K562 (cell line): ENCODE results near the gene TMEM117. TPM values are rescaled to one million over a fixed set of nuclear protein-coding genes. Genes with fewer than 3 reads are reported as not detected.

Source experiments
- ATAC-seq: fragments of 200-7000 bp; cut with Tn5 transposase; 3 replicates; pipeline ENCODE4 v1.9.1; 2020; ENCODE audit warnings: moderate library complexity
- BruUV-seq: library from RNA; stranded (reverse); fragments of 400-500 nt; replicated peaks from 2 replicates; lab custom pipeline; 2021; lab: Mats Ljungman, UMichigan
- CTCF ChIA-PET: fragments of 300-600 bp; formaldehyde crosslinking; extraction: SDS; loops from one replicate; lab custom pipeline; 2021; ENCODE audit warnings: low intra/inter-chr PET ratio; lab: Yijun Ruan, JAX
- POLR2A ChIA-PET: fragments of 300-600, 350-650 bp; sonication (Branson Sonifier 250); formaldehyde crosslinking; extraction: SDS; loops from one replicate; lab custom pipeline; 2021; ENCODE audit warnings: antibody characterized with exemption, inconsistent platforms; lab: Yijun Ruan, JAX
- DNase-seq, 4 experiments: peaks; one replicate each; pipeline versions ENCODE4 v3.0.0 to v3.0.0-alpha.2; 2011 to 2018; ENCODE audit warnings: low spot score in 3 of 4, mixed read lengths in 3 of 4; ENCODE audit errors: extremely low read depth in 1 of 4
- FAIRE-seq: peaks from 2 replicates; lab custom pipeline; 2011; peaks lifted over from hg19 to GRCh38; lab: Jason Lieb, UNC
- H2AFZ ChIP-seq: 2 replicates; pipeline ENCODE4 v1.6.0; 2011; ENCODE audit warnings: low read depth, low read length, control low read depth, inconsistent platforms
- H3K27ac ChIP-seq: fragments of 200-600 bp; 3 replicates; pipeline ENCODE4 v1.8.0; 2011; ENCODE audit warnings: low read depth, mild to moderate bottlenecking, control low read depth, inconsistent platforms, low read length, moderate library complexity, mixed read lengths; ENCODE audit errors: extremely low read depth
- H3K27me3 ChIP-seq, 2 experiments: fragments of 300-600 bp in 1 of 2; 2 replicates in 1 of 2; 3 replicates in 1 of 2; pipeline versions ENCODE4 v1.6.0 to v1.8.0; 2011; ENCODE audit warnings: inconsistent platforms in 2 of 2, low read length in 2 of 2, mild to moderate bottlenecking in 1 of 2, mixed read lengths in 1 of 2, moderate library complexity in 1 of 2; ENCODE audit not compliant: control insufficient read depth in 2 of 2, insufficient read depth in 2 of 2
- H3K36me3 ChIP-seq: fragments of 300-600 bp; 3 replicates; pipeline ENCODE4 v1.8.0; 2011; ENCODE audit warnings: mild to moderate bottlenecking, low read length, inconsistent platforms; ENCODE audit not compliant: control insufficient read depth, insufficient read depth
- H3K4me1 ChIP-seq, 2 experiments: fragments of 200-600 bp in 1 of 2; replicated peaks in 1 of 2; 2 replicates in 1 of 2; 3 replicates in 1 of 2; pipeline versions ENCODE4 v1.5.1 to v1.8.0; 2011; ENCODE audit warnings: inconsistent platforms in 2 of 2, low read length in 2 of 2, mild to moderate bottlenecking in 1 of 2, mixed read lengths in 1 of 2, moderate library complexity in 1 of 2; ENCODE audit not compliant: control insufficient read depth in 2 of 2, insufficient read depth in 2 of 2
- H3K4me2 ChIP-seq: 2 replicates; pipeline ENCODE4 v1.6.1; 2011; ENCODE audit warnings: low read length, control low read depth, inconsistent platforms, mixed read lengths; ENCODE audit not compliant: insufficient read depth
- H3K4me3 ChIP-seq: fragments of 200-600 bp; sonication (generic), shearing (Covaris generic); 2 replicates; pipeline ENCODE4 v1.5.1; 2016; ENCODE audit warnings: control low read depth, inconsistent platforms
- H3K79me2 ChIP-seq: fragments of 200-600 bp; 3 replicates; pipeline ENCODE4 v1.8.0; 2011; ENCODE audit warnings: low read length, inconsistent platforms; ENCODE audit not compliant: control insufficient read depth, insufficient read depth
- H3K9ac ChIP-seq, 2 experiments: 2 replicates each; pipeline versions ENCODE4 v1.6.0 to v1.6.1; 2011; ENCODE audit warnings: low read depth in 2 of 2, low read length in 2 of 2, control low read depth in 1 of 2, inconsistent platforms in 1 of 2, mild to moderate bottlenecking in 1 of 2, mixed read lengths in 1 of 2; ENCODE audit not compliant: insufficient read depth in 1 of 2
- H3K9me1 ChIP-seq: one replicate; pipeline ENCODE4 v1.6.0; 2011; ENCODE audit warnings: inconsistent platforms, mild to moderate bottlenecking, low read length, moderate library complexity; ENCODE audit not compliant: control insufficient read depth, insufficient read depth
- H3K9me3 ChIP-seq: replicated peaks from 2 replicates; pipeline ENCODE4 v1.5.1; 2011; ENCODE audit warnings: low read depth, low read length, inconsistent platforms; ENCODE audit not compliant: control insufficient read depth, insufficient read depth
- H4K20me1 ChIP-seq: replicated peaks from 2 replicates; pipeline ENCODE4 v1.6.1; 2011; ENCODE audit warnings: low read length, inconsistent platforms, mixed read lengths; ENCODE audit not compliant: control insufficient read depth, insufficient read depth
- ELF4 ChIP-seq: fragments of 450-650 bp; formaldehyde crosslinking; IDR thresholded peaks from 2 replicates; pipeline ENCODE4 v1.4.0; 2022; ENCODE audit warnings: missing genetic modification characterization
- KDM2B ChIP-seq: fragments of 250-450 bp; sonication (Bioruptor Pico); IDR thresholded peaks from 2 replicates; pipeline ENCODE4 v1.8.0; 2021; ENCODE audit warnings: mild to moderate bottlenecking, moderate library complexity
- MAZ ChIP-seq, 2 experiments: fragments of 450-650 bp in 1 of 2; sonication (generic) in 1 of 2; formaldehyde crosslinking; IDR thresholded peaks in 1 of 2; conservative IDR thresholded peaks in 1 of 2; 2 replicates each; pipeline versions ENCODE4 v1.4.0 to v1.5.0; 2020; ENCODE audit warnings: mild to moderate bottlenecking in 1 of 2, missing genetic modification reagents in 1 of 2
- POLR2AphosphoS5 ChIP-seq: IDR thresholded peaks from 2 replicates; pipeline ENCODE4 v1.6.1; 2011; ENCODE audit warnings: mild to moderate bottlenecking, low read depth, low read length, moderate library complexity; ENCODE audit not compliant: control insufficient read depth, insufficient read depth
- RBBP5 ChIP-seq: fragments of 200-600 bp; sonication (generic); IDR thresholded peaks from 2 replicates; pipeline ENCODE4 v1.6.1; 2012; ENCODE audit warnings: borderline replicate concordance, mild to moderate bottlenecking, low read length, control low read depth, inconsistent platforms; ENCODE audit not compliant: insufficient read depth, poor library complexity, severe bottlenecking
- RBM25 ChIP-seq: fragments of 200-400 bp; formaldehyde crosslinking; IDR thresholded peaks from 2 replicates; pipeline ENCODE4 v1.6.1; 2018; ENCODE audit warnings: low read length, low read depth, moderate library complexity; ENCODE audit not compliant: severe bottlenecking
- RCOR1 ChIP-seq, 2 experiments: IDR thresholded peaks; 2 replicates each; pipeline ENCODE4 v1.6.1; 2012; ENCODE audit warnings: low read depth in 2 of 2, low read length in 2 of 2, borderline replicate concordance in 1 of 2, improper control_type of control experiment in 1 of 2
- TCF15 ChIP-seq: fragments of 250-450 bp; sonication (Bioruptor Pico); IDR thresholded peaks from 2 replicates; pipeline ENCODE4 v1.8.0; 2022; ENCODE audit warnings: moderate library complexity, mild to moderate bottlenecking, inconsistent platforms
- YBX1 ChIP-seq: fragments of 450-650 bp; IDR thresholded peaks from 2 replicates; pipeline ENCODE4 v1.7.1; 2016; ENCODE audit warnings: mild to moderate bottlenecking
- YY1 ChIP-seq, 3 experiments: IDR thresholded peaks; 2 replicates each; pipeline ENCODE4 v1.6.1; 2011; ENCODE audit warnings: low read length in 2 of 3, mild to moderate bottlenecking in 2 of 3, moderate library complexity in 2 of 3, borderline replicate concordance in 1 of 3, control low read depth in 1 of 3, low read depth in 1 of 3; ENCODE audit not compliant: insufficient read depth in 3 of 3, insufficient replicate concordance in 2 of 3, control insufficient read depth in 1 of 3, insufficient read length in 1 of 3; ENCODE audit errors: extremely low read depth in 1 of 3
- ZNF263 ChIP-seq: sonication (generic); formaldehyde crosslinking; IDR thresholded peaks from 2 replicates; pipeline ENCODE4 v1.8.0; 2022; ENCODE audit warnings: mild to moderate bottlenecking, missing genetic modification reagents, borderline replicate concordance
- ZNF384 ChIP-seq: IDR thresholded peaks from 2 replicates; pipeline ENCODE4 v1.6.1; 2012; ENCODE audit warnings: low read depth, low read length, improper control_type of control experiment
- ZNF398 ChIP-seq: fragments of 250-450 bp; sonication (Bioruptor Pico); IDR thresholded peaks from 2 replicates; pipeline ENCODE4 v1.8.0; 2021; ENCODE audit warnings: moderate library complexity, mild to moderate bottlenecking, inconsistent platforms
- ZNF449 ChIP-seq: fragments of 250-450 bp; sonication (Bioruptor Pico); IDR thresholded peaks from 2 replicates; pipeline ENCODE4 v1.8.0; 2022; ENCODE audit warnings: moderate library complexity, mild to moderate bottlenecking, inconsistent platforms
- ZNF511 ChIP-seq: sonication (generic); formaldehyde crosslinking; IDR thresholded peaks from 2 replicates; pipeline ENCODE4 v1.8.0; 2022; ENCODE audit warnings: mild to moderate bottlenecking, missing genetic modification reagents
- ZNF696 ChIP-seq: fragments of 250-450 bp; sonication (Bioruptor Pico); conservative IDR thresholded peaks from 2 replicates; pipeline ENCODE4 v1.4.0; 2020; ENCODE audit warnings: mild to moderate bottlenecking, moderate library complexity
- in situ Hi-C: fragments of 300-500 bp; cut with MboI; formaldehyde crosslinking; loops from 4 replicates; pipeline ENCODE4 v1.15.0; 2018; ENCODE audit warnings: inconsistent platforms, mixed read lengths
- intact Hi-C: fragments of 100-400 bp; cut with micrococcal nuclease; formaldehyde crosslinking; loops from 2 replicates; pipeline ENCODE4 v1.14.2; 2022
- polyA plus RNA-seq, 8 experiments: library from polyadenylated mRNA; depleted of rRNA in 4 of 8; stranded (reverse) in 5 of 8; unstranded in 3 of 8; fragments of >200 nt; fragmentation: Nextera tagmentation in 2 of 8; fragmentation: Illumina TruSeq in 1 of 8; extraction: Ambion mirVana in 2 of 8; extraction: Trizol in 1 of 8; gene quantifications; 2 replicates each; pipeline versions ENCODE4 v1.2.1 to v1.2.3, GENCODE V29; 2011 to 2014; ENCODE audit warnings: inconsistent platforms in 1 of 8, missing spikeins in 1 of 8
- total RNA-seq, 7 experiments: library from RNA; depleted of rRNA in 6 of 7; stranded (reverse); fragments of >200 nt in 6 of 7; fragmentation: Illumina TruSeq in 2 of 7; extraction: Trizol in 2 of 7; gene quantifications; 2 replicates each; pipeline versions ENCODE4 v1.2.1 to v1.2.3, GENCODE V29; 2011 to 2021; ENCODE audit warnings: low replicate concordance in 1 of 7

Gene TMEM117
- total and polyA plus RNA-seq, 9 of the 15 experiments (the other 6 are each of a cell fraction or from before 2014, with no cell fraction given): 0.31 to 2.8 (median 1.0) TPM

- H3K36me3 ChIP-seq: no peaks in the 10 kb centered on the region
- no peak overlapping the region for H3K27ac ChIP-seq
- no peaks in the 10 kb centered on the region for H3K4me1 ChIP-seq
- ChIA-PET CTCF (no interaction called here), POLR2A (no interaction called here)
- H3K27me3 ChIP-seq: no peaks in the 10 kb centered on the region
- H3K79me2 ChIP-seq: no peaks in the 10 kb centered on the region
- H3K4me2 ChIP-seq: no peak overlapping the region
- no peak for DNase-seq
- TF ChIP-seq RCOR1 (IDR thresholded peaks at IDR 0.05; ENCODE audit: borderline replicate concordance in 1 of 2, low read depth in 2 of 2, low read length in 2 of 2) (no peak), KDM2B (CRISPR knock-in tag) (no peak), POLR2AphosphoS5 (no peak), MAZ (CRISPR knock-in tag; conservative IDR thresholded peaks at IDR 0.05 in 1 of 2, IDR thresholded peaks at IDR 0.05 in 1 of 2) (no peak), ZNF384 (no peak), ZNF449 (no peak), YBX1 (no peak), ZNF511 (CRISPR knock-in tag) (no peak), ELF4 (CRISPR knock-in tag) (no peak), ZNF263 (CRISPR knock-in tag) (no peak), TCF15 (CRISPR knock-in tag) (no peak), RBBP5 (no peak), ZNF696 (CRISPR knock-in tag) (no peak), RBM25 (no peak), YY1 (IDR thresholded peaks at IDR 0.05; ENCODE audit: borderline replicate concordance in 1 of 3, control insufficient read depth in 1 of 3, extremely low read depth in 1 of 3, insufficient read depth in 3 of 3, insufficient read length in 1 of 3, insufficient replicate concordance in 2 of 3, low read depth in 1 of 3, low read length in 2 of 3) (no peak), ZNF398 (CRISPR knock-in tag) (no peak)
- TF ChIP-seq, all 486 proteins: peak for 0
- no peaks in the 10 kb centered on the region for H3K9me3 ChIP-seq
- H3K4me3 ChIP-seq: no peak overlapping the region
- no peak overlapping the region for H2AFZ ChIP-seq
- no TSS peak for BruUV-seq
- FAIRE-seq (no peak), ATAC-seq (no peak)
- H4K20me1 ChIP-seq: no peaks in the 10 kb centered on the region
- H3K9ac ChIP-seq: no peak overlapping the region
- H3K9me1 ChIP-seq: no peaks in the 10 kb centered on the region
- intact Hi-C loops: loop anchor here (10.0 kb wide), 1 partner anchor 56 kb away; no protein-coding TSS in a partner anchor
- in situ Hi-C loops: no loop called here
These were observed 495.4 kb downstream of the TMEM117 start for GRCh38 chr12:44331269-44331668.
